Measurements from ENCODE around the gene RIMS4. TPM values are rescaled to one million over a fixed set of nuclear protein-coding genes. Genes with fewer than 3 reads are reported as not detected.

RIMS4 gene
- total RNA-seq, 1 experiment from 2014 or later: 16.3 TPM

- no peak overlapping the region for H3K14ac ChIP-seq (ENCODE audit: insufficient read depth, low read length)
- peaks cover 0 to 17% (median 0%) of the 10 kb centered on the region in 3 experiments; a peak in 3 of 7 replicates for H3K36me3 Mint-ChIP-seq (ENCODE audit: insufficient read depth in 1 of 3, low read depth in 3 of 3)
- no peaks in the 10 kb centered on the region for H3K9me3 ChIP-seq (ENCODE audit: control insufficient read depth, low read depth, low read length)
- peaks cover 2% of the 10 kb centered on the region; the same call in 1 of the 2 replicates for H3K4me1 ChIP-seq (ENCODE audit: insufficient read depth, low read length)
- peaks cover 8 to 16% of the 10 kb centered on the region in 2 experiments; a peak in 4 of 5 replicates for H3K9me3 Mint-ChIP-seq
- H2BK20ac ChIP-seq (ENCODE audit: low read depth, low read length, poor library complexity, severe bottlenecking): no peak overlapping the region
- H2BK12ac ChIP-seq (ENCODE audit: insufficient read length, low read depth, low read length): no peak overlapping the region
- no peak overlapping the region for H4K8ac ChIP-seq (replicated peaks; ENCODE audit: insufficient read length, low read depth, low read length)
- H3K79me1 ChIP-seq (ENCODE audit: insufficient read depth, low read depth, low read length, poor library complexity, severe bottlenecking): no peaks in the 10 kb centered on the region
- no peak for DNase-seq
- H4K91ac ChIP-seq (ENCODE audit: insufficient read length, low read depth, low read length): no peak overlapping the region
- no peak for TF ChIP-seq CTCF (conservative IDR thresholded peaks at IDR 0.05)
- peaks cover 10% of the 10 kb centered on the region for H3K27me3 Mint-ChIP-seq (ENCODE audit: low read depth)
- no peaks in the 10 kb centered on the region for H3K79me2 ChIP-seq (ENCODE audit: insufficient read depth, low read length)
- no peak overlapping the region for H3T11ph ChIP-seq (ENCODE audit: low read length)
- no peak overlapping the region for H3K4me2 ChIP-seq (ENCODE audit: insufficient read depth, insufficient read length, low read length)
- H3K9ac ChIP-seq (ENCODE audit: extremely low read depth, insufficient read length, low read length): no peak overlapping the region
- H3K4ac ChIP-seq (ENCODE audit: low read depth, low read length): no peak overlapping the region
- H3K27me3 ChIP-seq (ENCODE audit: insufficient read depth, low read length): no peaks in the 10 kb centered on the region
- H2AFZ ChIP-seq (ENCODE audit: low read length): no peak overlapping the region
- H2BK5ac ChIP-seq (ENCODE audit: insufficient read length, low read length): no peak overlapping the region
- H3K27ac Mint-ChIP-seq: no peak overlapping the region
- no peaks in the 10 kb centered on the region for H4K20me1 ChIP-seq (ENCODE audit: control insufficient read depth, insufficient read depth, insufficient read length)
- H4K5ac ChIP-seq (ENCODE audit: insufficient read length, low read depth, low read length): no peak overlapping the region
- no peak overlapping the region for H3K23ac ChIP-seq (ENCODE audit: insufficient read length, low read depth, low read length)
- H2BK120ac ChIP-seq (ENCODE audit: low read depth, low read length, poor library complexity, severe bottlenecking): no peak overlapping the region
- no peaks in the 10 kb centered on the region for H3K23me2 ChIP-seq (ENCODE audit: insufficient read length, low read depth, low read length, poor library complexity, severe bottlenecking)
- no peak overlapping the region for H3K18ac ChIP-seq (ENCODE audit: insufficient read length, low read depth, low read length)
- H3K56ac ChIP-seq (ENCODE audit: insufficient read length, low read depth, low read length): no peak overlapping the region
- H3K4me1 Mint-ChIP-seq: peaks cover 26 to 40% of the 10 kb centered on the region in 2 experiments
- no peak overlapping the region for H2AK5ac ChIP-seq (ENCODE audit: insufficient read length, low read length)
- no peak overlapping the region for H3K27ac ChIP-seq (ENCODE audit: insufficient read length, low read depth, low read length)
- H3K4me3 Mint-ChIP-seq: no peak overlapping the region
- H2BK15ac ChIP-seq (ENCODE audit: low read depth, low read length): no peak overlapping the region
These were observed 20.2 kb upstream of the RIMS4 start for GRCh38 chr20:44830523-44830922.

Data from H9 (cell line).